A549 (cell line): Measurements from ENCODE around the gene MBD1.

Source experiments
- RCOR1 ChIP-seq: fragments of 150-350 bp; IDR thresholded peaks from 2 replicates; pipeline ENCODE4 v1.6.1; 2014; ENCODE audit warnings: antibody characterized with exemption, low read length, low read depth
- SMC3 ChIP-seq: fragments of >200 bp; sonication (Bioruptor Twin); formaldehyde crosslinking; IDR thresholded peaks from 3 replicates; pipeline ENCODE4 v1.6.1; 2018; ENCODE audit warnings: inconsistent platforms

GRCh38 chr18:50330176-50330575, 48.9 kb upstream of the MBD1 start:
- TF ChIP-seq RCOR1 (no peak), SMC3 (no peak)
